DND-41 (cell line): Measurements from ENCODE around the gene HOXA9.

ENCODE experiments used
- CTCF ChIP-seq: IDR thresholded peaks from 2 replicates; pipeline ENCODE4 v1.5.1; 2012; ENCODE audit warnings: borderline replicate concordance, low read length, moderate library complexity, mild to moderate bottlenecking; ENCODE audit not compliant: poor library complexity, severe bottlenecking; ENCODE audit errors: extremely low read depth
- EZH2 ChIP-seq: IDR thresholded peaks from 3 replicates; pipeline ENCODE4 v1.6.1; 2012; ENCODE audit warnings: borderline replicate concordance, low read depth, mild to moderate bottlenecking, moderate library complexity, low read length, inconsistent platforms; ENCODE audit not compliant: severe bottlenecking

GRCh38 chr7:27200761-27201579 is 35.6 kb upstream of the HOXA9 start:
- no peak for TF ChIP-seq CTCF
- no peak for TF ChIP-seq EZH2
